H1 (cell line): ENCODE data around the gene GAK. TPM values are rescaled to one million over a fixed set of nuclear protein-coding genes. Genes with fewer than 3 reads are reported as not detected.

ENCODE experiments used
- CTCF ChIA-PET: fragments of 300-600 bp; sonication (Branson Sonifier 250); formaldehyde crosslinking; loops from one replicate; lab custom pipeline; 2021; ENCODE audit not compliant: partially characterized antibody; lab: Charles Lee
- POLR2A ChIA-PET: fragments of 300-600 bp; sonication (Branson Sonifier 250); formaldehyde crosslinking; loops from one replicate; lab custom pipeline; 2021; ENCODE audit warnings: inconsistent platforms; ENCODE audit not compliant: partially characterized antibody; lab: Charles Lee
- DNase-seq, 2 experiments: peaks; one replicate each; pipeline versions ENCODE4 v3.0.0 to v3.0.0-alpha.2; 2010 to 2022; ENCODE audit warnings: low spot score in 2 of 2, low read depth in 1 of 2, mixed read lengths in 1 of 2
- FAIRE-seq: peaks from 2 replicates; lab custom pipeline; 2011; peaks lifted over from hg19 to GRCh38; lab: Jason Lieb, UNC
- H2AFZ ChIP-seq: 2 replicates; pipeline ENCODE4 v1.8.1; 2012; ENCODE audit warnings: low read length, inconsistent platforms
- H2AK5ac ChIP-seq: 2 replicates; pipeline ENCODE4 v1.6.1; 2013; ENCODE audit warnings: low read depth, low read length
- H2BK120ac ChIP-seq: replicated peaks from 2 replicates; pipeline ENCODE3; 2013; ENCODE audit warnings: low read depth, low read length, inconsistent platforms
- H2BK12ac ChIP-seq: 2 replicates; pipeline ENCODE4 v1.6.1; 2013; ENCODE audit warnings: low read depth, low read length
- H2BK15ac ChIP-seq: 2 replicates; pipeline ENCODE4 v1.6.1; 2013; ENCODE audit warnings: low read length
- H2BK20ac ChIP-seq: 2 replicates; pipeline ENCODE4 v1.6.1; 2013; ENCODE audit warnings: low read length
- H2BK5ac ChIP-seq: 2 replicates; pipeline ENCODE4 v1.6.1; 2013; ENCODE audit warnings: low read depth, low read length
- H3K14ac ChIP-seq: 2 replicates; pipeline ENCODE4 v1.6.1; 2013; ENCODE audit warnings: inconsistent platforms; ENCODE audit not compliant: insufficient read length
- H3K18ac ChIP-seq: 2 replicates; pipeline ENCODE4 v1.6.1; 2013; ENCODE audit warnings: low read length; ENCODE audit errors: extremely low read depth
- H3K23ac ChIP-seq: 2 replicates; pipeline ENCODE4 v1.6.1; 2013; ENCODE audit warnings: inconsistent platforms; ENCODE audit not compliant: insufficient read length
- H3K23me2 ChIP-seq: 2 replicates; pipeline ENCODE4 v1.6.1; 2013; ENCODE audit warnings: low read depth, low read length
- H3K27ac ChIP-seq: 2 replicates; pipeline ENCODE4 v1.6.1; 2011; ENCODE audit warnings: low read depth, low read length, inconsistent platforms
- H3K27me3 ChIP-seq, 4 experiments: replicated peaks in 1 of 4; 1 replicate in 1 of 4; 2 replicates in 3 of 4; pipeline versions ENCODE4 v1.6.1 to v1.8.1; 2011 to 2013; ENCODE audit warnings: low read length in 3 of 4, mild to moderate bottlenecking in 3 of 4, inconsistent platforms in 2 of 4, mixed read lengths in 2 of 4, moderate library complexity in 1 of 4; ENCODE audit not compliant: control insufficient read depth in 3 of 4, insufficient read depth in 3 of 4; ENCODE audit errors: extremely low read depth in 1 of 4
- H3K36me3 ChIP-seq, 4 experiments: 2 replicates each; pipeline versions ENCODE4 v1.6.1 to v1.8.1; 2011 to 2013; ENCODE audit warnings: mild to moderate bottlenecking in 4 of 4, low read length in 3 of 4, moderate library complexity in 2 of 4, control low read depth in 1 of 4, inconsistent platforms in 1 of 4; ENCODE audit not compliant: insufficient read depth in 4 of 4, control insufficient read depth in 2 of 4
- H3K4ac ChIP-seq: replicated peaks from 2 replicates; pipeline ENCODE3; 2013; ENCODE audit warnings: low read length, low read depth, mixed read lengths, inconsistent platforms; ENCODE audit not compliant: insufficient read length
- H3K4me1 ChIP-seq, 4 experiments: replicated peaks in 1 of 4; 1 replicate in 1 of 4; 2 replicates in 3 of 4; pipeline versions ENCODE4 v1.6.1 to v1.8.1; 2011 to 2013; ENCODE audit warnings: low read length in 3 of 4, inconsistent platforms in 2 of 4, mixed read lengths in 1 of 4; ENCODE audit not compliant: insufficient read depth in 4 of 4, control insufficient read depth in 3 of 4
- H3K4me2 ChIP-seq, 2 experiments: 2 replicates each; pipeline versions ENCODE4 v1.6.1 to v1.8.1; 2011 to 2013; ENCODE audit warnings: low read depth in 2 of 2, low read length in 2 of 2, control low read depth in 1 of 2, inconsistent platforms in 1 of 2, mild to moderate bottlenecking in 1 of 2; ENCODE audit not compliant: insufficient read depth in 1 of 2
- H3K4me3 ChIP-seq, 4 experiments: fragments of 200-600, 300-600 bp in 1 of 4; sonication (generic), shearing (Covaris generic), sonication (Bioruptor Twin) in 1 of 4; 2 replicates each; pipeline versions ENCODE4 v1.5.1 to v1.8.1; 2011 to 2016; ENCODE audit warnings: low read length in 4 of 4, low read depth in 3 of 4, control low read depth in 2 of 4, inconsistent platforms in 2 of 4, mild to moderate bottlenecking in 2 of 4, mixed read lengths in 1 of 4, moderate library complexity in 1 of 4; ENCODE audit not compliant: insufficient read depth in 2 of 4; ENCODE audit errors: extremely low read depth in 1 of 4
- H3K56ac ChIP-seq: replicated peaks from 2 replicates; pipeline ENCODE3; 2013; ENCODE audit warnings: low read depth, mild to moderate bottlenecking, mixed read lengths, low read length, inconsistent platforms; ENCODE audit not compliant: insufficient read length
- H3K79me1 ChIP-seq: 2 replicates; pipeline ENCODE4 v1.6.1; 2013; ENCODE audit warnings: low read depth, low read length, control low read depth
- H3K79me2 ChIP-seq, 2 experiments: 2 replicates each; pipeline versions ENCODE4 v1.6.1 to v1.8.1; 2012 to 2013; ENCODE audit warnings: low read length in 2 of 2, mild to moderate bottlenecking in 2 of 2, inconsistent platforms in 1 of 2; ENCODE audit not compliant: insufficient read depth in 2 of 2, control insufficient read depth in 1 of 2
- H3K9ac ChIP-seq, 4 experiments: replicated peaks in 1 of 4; 1 replicate in 1 of 4; 2 replicates in 3 of 4; pipeline versions ENCODE4 v1.6.1 to v1.8.1; 2011 to 2013; ENCODE audit warnings: low read depth in 3 of 4, low read length in 3 of 4, control low read depth in 2 of 4, mild to moderate bottlenecking in 2 of 4, moderate library complexity in 2 of 4, inconsistent platforms in 1 of 4; ENCODE audit errors: extremely low read depth in 1 of 4
- H3K9me3 ChIP-seq, 2 experiments: 2 replicates each; pipeline versions ENCODE4 v1.6.1 to v1.8.1; 2012 to 2013; ENCODE audit warnings: mild to moderate bottlenecking in 2 of 2, moderate library complexity in 2 of 2, control low read depth in 1 of 2, inconsistent platforms in 1 of 2, low read depth in 1 of 2, low read length in 1 of 2, mixed read lengths in 1 of 2; ENCODE audit not compliant: insufficient read depth in 2 of 2
- H4K20me1 ChIP-seq, 2 experiments: replicated peaks in 1 of 2; 2 replicates each; pipeline versions ENCODE3 to v1.8.1; 2011 to 2013; ENCODE audit warnings: inconsistent platforms in 2 of 2, low read length in 2 of 2, mild to moderate bottlenecking in 1 of 2; ENCODE audit not compliant: insufficient read depth in 2 of 2, control insufficient read depth in 1 of 2
- H4K5ac ChIP-seq: 2 replicates; pipeline ENCODE4 v1.6.1; 2013; ENCODE audit warnings: low read length, low read depth, mixed read lengths, inconsistent platforms; ENCODE audit not compliant: insufficient read length
- H4K8ac ChIP-seq: 2 replicates; pipeline ENCODE4 v1.8.0; 2013; ENCODE audit warnings: mild to moderate bottlenecking, moderate library complexity, low read length, inconsistent platforms; ENCODE audit not compliant: insufficient read depth; ENCODE audit errors: extremely low read depth
- H4K91ac ChIP-seq: replicated peaks from 2 replicates; pipeline ENCODE3; 2013; ENCODE audit warnings: low read length, mixed read lengths, inconsistent platforms; ENCODE audit not compliant: insufficient read length
- CTCF ChIP-seq, 3 experiments: IDR thresholded peaks; 1 replicate in 2 of 3; 2 replicates in 1 of 3; pipeline versions ENCODE4 v1.5.1 to v1.6.1; 2011; ENCODE audit warnings: low read length in 3 of 3, mild to moderate bottlenecking in 3 of 3, inconsistent platforms in 2 of 3, low read depth in 1 of 3, moderate library complexity in 1 of 3; ENCODE audit not compliant: insufficient read depth in 1 of 3; ENCODE audit errors: control extremely low read depth in 1 of 3
- EGR1 ChIP-seq: IDR thresholded peaks from 2 replicates; pipeline ENCODE4 v1.6.1; 2011; ENCODE audit warnings: low read depth, low read length, borderline replicate concordance
- KDM1A ChIP-seq: fragments of 200-600, 300-600 bp; sonication (generic); IDR thresholded peaks from 2 replicates; pipeline ENCODE4 v1.7.1; 2016; ENCODE audit warnings: mild to moderate bottlenecking, low read length, borderline replicate concordance
- KDM4A ChIP-seq: IDR thresholded peaks from one replicate; pipeline ENCODE4 v1.7.1; 2012; ENCODE audit warnings: low read depth, mild to moderate bottlenecking, moderate library complexity, low read length, inconsistent platforms; ENCODE audit not compliant: severe bottlenecking
- MAFK ChIP-seq: IDR thresholded peaks from 2 replicates; pipeline ENCODE4 v1.6.1; 2012; ENCODE audit warnings: low read depth, mild to moderate bottlenecking, improper control_type of control experiment, low read length
- RNF2 ChIP-seq: fragments of 200-900, 300-1000 bp; sonication (generic); IDR thresholded peaks from 2 replicates; pipeline ENCODE4 v1.7.1; 2016; ENCODE audit warnings: borderline replicate concordance, low read depth, mild to moderate bottlenecking, antibody characterized with exemption, low read length; ENCODE audit not compliant: poor library complexity, severe bottlenecking; ENCODE audit errors: missing control alignments
- SP4 ChIP-seq: IDR thresholded peaks from 2 replicates; pipeline ENCODE4 v1.6.1; 2012; ENCODE audit warnings: low read length, inconsistent platforms
- WGBS, 2 experiments: shearing (Covaris generic) in 1 of 2; methylation state at CpG; one replicate each; pipeline versions ENCODE4 v1.1.6 to v1.1.7; 2013 to 2015; ENCODE audit warnings: low lambda C conversion rate in 2 of 2, mixed read lengths in 2 of 2, inconsistent platforms in 1 of 2, low coverage in 1 of 2, missing lambda C conversion rate in 1 of 2; ENCODE audit not compliant: insufficient replicate concordance in 2 of 2, insufficient coverage in 1 of 2, insufficient read length in 1 of 2; ENCODE audit errors: extremely low coverage in 1 of 2, missing lambda C conversion rate in 1 of 2; 5-methylcytosine and 5-hydroxymethylcytosine counted together
- polyA plus RNA-seq, 7 experiments: library from polyadenylated mRNA; depleted of rRNA in 3 of 7; stranded (reverse) in 5 of 7; unstranded in 2 of 7; fragments of >200 nt in 5 of 7; fragments of 200-250 nt in 2 of 7; gene quantifications; 1 replicate in 5 of 7; 2 replicates in 1 of 7; 4 replicates in 1 of 7; pipeline versions ENCODE4 v1.2.1 to v1.2.3, GENCODE V29; 2011 to 2013; ENCODE audit warnings: missing spikeins in 2 of 7, mixed read lengths in 2 of 7
- total RNA-seq: library from RNA; stranded (reverse); fragmentation: NEBNext Ultra II Directional; extraction: Animal tissue kit (Norgen Biotek cat#: 25700); gene quantifications from 2 replicates; pipeline ENCODE4 v1.2.1, GENCODE V29; 2021

Gene GAK
- total and polyA plus RNA-seq, 2 of the 8 experiments (the other 6 are each of a cell fraction or from before 2014, with no cell fraction given), result 31.5 to 70.8 TPM

GRCh38 chr4:914531-914930, 17.6 kb downstream of the GAK start:
- H2BK120ac ChIP-seq, result no peak overlapping the region
- no peak overlapping the region for H3K4ac ChIP-seq
- H3K79me1 ChIP-seq, result peaks cover 11% of the 10 kb centered on the region
- no peak overlapping the region for H2BK15ac ChIP-seq
- H2BK12ac ChIP-seq, result no peak overlapping the region
- no peak for DNase-seq
- H3K23me2 ChIP-seq, result no peaks in the 10 kb centered on the region
- H3K23ac ChIP-seq, result no peak overlapping the region
- 89% methylated on average over 16 of the region's 21 CpGs; no CpG with 5 or more reads in 1 of the 2 experiments for WGBS, 2 experiments
- H3K4me2 ChIP-seq, result no peak overlapping the region
- no peak overlapping the region for H4K8ac ChIP-seq
- no peak overlapping the region for H3K56ac ChIP-seq
- H4K20me1 ChIP-seq, result peaks cover 6 to 11% of the 10 kb centered on the region in 2 experiments
- no peak overlapping the region for H3K18ac ChIP-seq
- H2BK5ac ChIP-seq, result no peak overlapping the region
- H3K27ac ChIP-seq, result no peak overlapping the region
- no peak for TF ChIP-seq CTCF (IDR thresholded peaks at IDR 0.05; ENCODE audit: control extremely low read depth in 1 of 3, insufficient read depth in 1 of 3, low read depth in 1 of 3, low read length in 3 of 3)
- no peak for TF ChIP-seq SP4
- TF ChIP-seq KDM4A, result no peak
- TF ChIP-seq EGR1, result no peak
- no peak for TF ChIP-seq RNF2
- no peak for TF ChIP-seq MAFK
- TF ChIP-seq KDM1A, result no peak
- TF ChIP-seq, all 59 proteins: peak for 0
- no peak overlapping the region for H3K14ac ChIP-seq
- H3K4me1 ChIP-seq, result no peaks in the 10 kb centered on the region
- no peak overlapping the region for H3K9ac ChIP-seq
- no peak overlapping the region for H2AK5ac ChIP-seq
- ChIA-PET CTCF (no interaction called here), POLR2A (no interaction called here)
- no peaks in the 10 kb centered on the region for H3K9me3 ChIP-seq
- FAIRE-seq, result no peak
- H3K79me2 ChIP-seq, result peaks cover 8 to 47% of the 10 kb centered on the region in 2 experiments
- no peak overlapping the region for H2AFZ ChIP-seq
- no peaks in the 10 kb centered on the region for H3K27me3 ChIP-seq
- no peak overlapping the region for H4K5ac ChIP-seq
- H2BK20ac ChIP-seq, result no peak overlapping the region
- H3K4me3 ChIP-seq, result no peak overlapping the region
- no peak overlapping the region for H4K91ac ChIP-seq
- peaks cover 0 to 8% (median 3%) of the 10 kb centered on the region in 4 experiments; a peak in 3 of 8 replicates for H3K36me3 ChIP-seq
